GM23338 (cell line): Measurements from ENCODE around the gene ZNF830. TPM values are rescaled to one million over a fixed set of nuclear protein-coding genes. Genes with fewer than 3 reads are reported as not detected.

ENCODE experiments used
- ATAC-seq: fragments of 200-7000 bp; cut with Tn5 transposase; 3 replicates; pipeline ENCODE4 v1.9.1; 2020
- DNase-seq: peaks from one replicate; pipeline ENCODE4 v3.0.0-alpha.2; 2015; ENCODE audit warnings: low spot score
- H2AFZ ChIP-seq: fragments of 200-600 bp; sonication (generic); 2 replicates; pipeline ENCODE4 v1.8.0; 2016; ENCODE audit warnings: antibody characterized with exemption, mild to moderate bottlenecking, moderate library complexity
- H3F3A ChIP-seq: fragments of 200-600 bp; sonication (generic); replicated peaks from 2 replicates; pipeline ENCODE4 v1.8.0; 2017; ENCODE audit warnings: antibody characterized with exemption, mixed run types, low read depth
- H3K27ac ChIP-seq: fragments of 200-600 bp; sonication (generic); 2 replicates; pipeline ENCODE4 v1.6.1; 2016; ENCODE audit warnings: low read depth
- H3K27me3 ChIP-seq: fragments of 200-600 bp; sonication (generic); 2 replicates; pipeline ENCODE4 v1.8.0; 2016; ENCODE audit warnings: mild to moderate bottlenecking, mixed run types, moderate library complexity; ENCODE audit not compliant: insufficient read depth
- H3K36me3 ChIP-seq: fragments of 200-600 bp; sonication (generic); 2 replicates; pipeline ENCODE4 v1.8.0; 2016; ENCODE audit warnings: mild to moderate bottlenecking; ENCODE audit not compliant: insufficient read depth
- H3K4me1 ChIP-seq: fragments of 200-600 bp; sonication (generic); 2 replicates; pipeline ENCODE4 v1.8.0; 2016; ENCODE audit warnings: mild to moderate bottlenecking, moderate library complexity; ENCODE audit not compliant: insufficient read depth
- H3K4me2 ChIP-seq: fragments of 200-600 bp; sonication (generic); 2 replicates; pipeline ENCODE4 v1.7.1; 2017; ENCODE audit warnings: mixed run types
- H3K4me3 ChIP-seq: fragments of 200-600 bp; sonication (generic); 2 replicates; pipeline ENCODE4 v1.6.1; 2016; ENCODE audit warnings: mixed run types
- H3K79me2 ChIP-seq: fragments of 200-600 bp; sonication (generic); replicated peaks from 2 replicates; pipeline ENCODE4 v1.8.0; 2017; ENCODE audit warnings: mild to moderate bottlenecking; ENCODE audit not compliant: insufficient read depth
- H3K9me2 ChIP-seq: fragments of 200-600 bp; sonication (generic); 2 replicates; pipeline ENCODE4 v1.8.0; 2017; ENCODE audit not compliant: insufficient read depth
- H4K20me1 ChIP-seq: fragments of 200-600 bp; sonication (generic); replicated peaks from 2 replicates; pipeline ENCODE4 v1.8.0; 2017; ENCODE audit warnings: mild to moderate bottlenecking; ENCODE audit not compliant: insufficient read depth
- H3K27ac Mint-ChIP-seq: 2 replicates; pipeline ENCODE4 v1.8.0; 2020; ENCODE audit warnings: inconsistent platforms, mild to moderate bottlenecking, moderate library complexity, mixed read lengths
- H3K27me3 Mint-ChIP-seq: 3 replicates; pipeline ENCODE4 v1.8.0; 2022; ENCODE audit warnings: low read depth, mild to moderate bottlenecking, moderate library complexity, mixed read lengths, inconsistent platforms; ENCODE audit not compliant: insufficient read depth, poor library complexity
- H3K36me3 Mint-ChIP-seq: 3 replicates; pipeline ENCODE4 v1.8.0; 2021; ENCODE audit warnings: low read depth, mild to moderate bottlenecking, inconsistent platforms, moderate library complexity, mixed read lengths
- H3K4me1 Mint-ChIP-seq: 3 replicates; pipeline ENCODE4 v1.8.0; 2020; ENCODE audit warnings: mild to moderate bottlenecking, inconsistent platforms, mixed read lengths
- H3K4me3 Mint-ChIP-seq: 3 replicates; pipeline ENCODE4 v1.8.0; 2021; ENCODE audit warnings: moderate library complexity, mild to moderate bottlenecking, inconsistent platforms, mixed read lengths
- H3K9me3 Mint-ChIP-seq: 3 replicates; pipeline ENCODE4 v1.8.0; 2020; ENCODE audit warnings: moderate library complexity, mild to moderate bottlenecking, inconsistent platforms, mixed read lengths
- CTCF ChIP-seq, 2 experiments: fragments of 200-600 bp in 1 of 2; sonication (generic) in 1 of 2; conservative IDR thresholded peaks; 2 replicates each; pipeline versions ENCODE4 v1.5.1 to v1.6.1; 2016 to 2017; ENCODE audit warnings: antibody characterized with exemption in 2 of 2, low read depth in 2 of 2, mild to moderate bottlenecking in 2 of 2, moderate library complexity in 1 of 2
- NANOG ChIP-seq: IDR thresholded peaks from 2 replicates; pipeline ENCODE4 v1.6.1; 2016; ENCODE audit warnings: antibody characterized with exemption, borderline replicate concordance
- REST ChIP-seq: IDR thresholded peaks from one replicate; pipeline ENCODE4 v1.6.1; 2018; ENCODE audit warnings: antibody characterized with exemption; ENCODE audit not compliant: unreplicated experiment
- STAT1 ChIP-seq: IDR thresholded peaks from one replicate; pipeline ENCODE4 v1.6.1; 2016; ENCODE audit warnings: antibody characterized with exemption; ENCODE audit not compliant: unreplicated experiment
- ZNF331 ChIP-seq: fragments of 250-450 bp; sonication (Bioruptor Pico); IDR thresholded peaks from 2 replicates; pipeline ENCODE4 v1.5.0; 2020; ENCODE audit warnings: low read depth, mild to moderate bottlenecking, moderate library complexity
- ZNF462 ChIP-seq: fragments of 250-450 bp; sonication (Bioruptor Pico); IDR thresholded peaks from 2 replicates; pipeline ENCODE4 v1.5.0; 2020; ENCODE audit warnings: mild to moderate bottlenecking, moderate library complexity
- polyA plus RNA-seq: library from polyadenylated mRNA; unstranded; fragments of >200 nt; fragmentation: Nextera tagmentation; extraction: Ambion mirVana; gene quantifications from 2 replicates; pipeline ENCODE4 v1.2.1, GENCODE V29; 2016
- total RNA-seq: library from RNA; depleted of rRNA; stranded (reverse); fragments of >200 nt; shearing (Covaris generic); gene quantifications from 2 replicates; pipeline ENCODE4 v1.2.3, GENCODE V29; 2014

ZNF830 gene
- total and polyA plus RNA-seq, 2 experiments from 2014 or later = 12.8 to 22.3 TPM

- Histone ChIP-seq H3K4me3 (no peak overlapping the region), H3K9me2 (no peaks in the 10 kb centered on the region), H3K27me3 (no peaks in the 10 kb centered on the region), H3F3A (no peaks in the 10 kb centered on the region), H3K4me2 (no peak overlapping the region), H3K4me1 (no peaks in the 10 kb centered on the region), H3K79me2 (peaks cover 19% of the 10 kb centered on the region; the same call in 1 of the 2 replicates), H3K36me3 (peaks cover 78% of the 10 kb centered on the region), H2AFZ (no peak overlapping the region), H4K20me1 (peaks cover 28% of the 10 kb centered on the region), H3K27ac (no peak overlapping the region)
- Mint-ChIP-seq H3K9me3 (no peaks in the 10 kb centered on the region), H3K36me3 (peaks cover 95% of the 10 kb centered on the region), H3K4me1 (no peaks in the 10 kb centered on the region), H3K27me3 (peaks cover 1% of the 10 kb centered on the region), H3K4me3 (no peak overlapping the region), H3K27ac (no peak overlapping the region)
- no peak for TF ChIP-seq REST
- TF ChIP-seq ZNF462 = no peak
- TF ChIP-seq ZNF331 (CRISPR knock-in tag) = no peak
- TF ChIP-seq NANOG = no peak
- TF ChIP-seq STAT1 = no peak
- TF ChIP-seq CTCF (conservative IDR thresholded peaks at IDR 0.05; ENCODE audit: low read depth in 2 of 2) = no peak
- ATAC-seq (no peak), DNase-seq (no peak)
These were observed 29.6 kb downstream of the ZNF830 start for GRCh38 chr17:34990921-34991365.
